ENCODE data around the gene DLX4.

DNA sequence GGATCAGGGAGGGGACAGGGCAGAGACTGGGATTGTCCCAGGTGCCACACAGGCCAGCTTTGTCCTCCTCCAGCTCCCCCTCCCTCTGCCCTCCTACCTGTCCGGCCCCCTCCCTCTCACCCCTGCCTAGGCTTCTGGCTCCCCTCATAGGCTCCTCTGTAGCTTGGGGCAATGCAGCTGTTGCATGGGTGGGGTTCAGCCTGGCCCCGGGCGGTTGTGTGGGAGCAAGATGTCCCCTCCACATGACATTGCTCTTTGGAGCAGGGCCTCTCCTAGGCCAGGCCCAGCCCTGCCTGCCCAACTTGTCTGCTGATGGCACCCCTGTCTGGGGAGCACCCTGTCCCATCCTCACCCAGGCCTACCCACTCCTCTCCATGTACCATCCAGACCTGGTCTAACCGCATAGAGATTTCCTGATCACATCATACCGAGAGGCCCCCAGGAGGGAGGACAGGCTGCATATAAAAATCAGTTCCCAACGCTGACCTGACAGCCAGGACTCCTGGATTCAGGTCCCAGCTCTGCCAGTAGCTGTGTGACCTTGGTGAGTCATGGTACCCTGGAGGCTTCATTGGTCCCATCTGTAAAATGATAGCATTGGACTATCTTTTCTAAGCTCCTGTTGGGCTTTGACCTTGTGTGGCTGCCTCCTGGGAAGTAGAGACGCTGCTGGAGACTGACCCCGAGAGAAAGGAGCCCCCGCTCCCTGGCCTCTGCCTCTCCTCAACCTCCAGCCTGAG, 48.8 kb upstream of the DLX4 start:
- TF ChIP-seq, protein P1, sequence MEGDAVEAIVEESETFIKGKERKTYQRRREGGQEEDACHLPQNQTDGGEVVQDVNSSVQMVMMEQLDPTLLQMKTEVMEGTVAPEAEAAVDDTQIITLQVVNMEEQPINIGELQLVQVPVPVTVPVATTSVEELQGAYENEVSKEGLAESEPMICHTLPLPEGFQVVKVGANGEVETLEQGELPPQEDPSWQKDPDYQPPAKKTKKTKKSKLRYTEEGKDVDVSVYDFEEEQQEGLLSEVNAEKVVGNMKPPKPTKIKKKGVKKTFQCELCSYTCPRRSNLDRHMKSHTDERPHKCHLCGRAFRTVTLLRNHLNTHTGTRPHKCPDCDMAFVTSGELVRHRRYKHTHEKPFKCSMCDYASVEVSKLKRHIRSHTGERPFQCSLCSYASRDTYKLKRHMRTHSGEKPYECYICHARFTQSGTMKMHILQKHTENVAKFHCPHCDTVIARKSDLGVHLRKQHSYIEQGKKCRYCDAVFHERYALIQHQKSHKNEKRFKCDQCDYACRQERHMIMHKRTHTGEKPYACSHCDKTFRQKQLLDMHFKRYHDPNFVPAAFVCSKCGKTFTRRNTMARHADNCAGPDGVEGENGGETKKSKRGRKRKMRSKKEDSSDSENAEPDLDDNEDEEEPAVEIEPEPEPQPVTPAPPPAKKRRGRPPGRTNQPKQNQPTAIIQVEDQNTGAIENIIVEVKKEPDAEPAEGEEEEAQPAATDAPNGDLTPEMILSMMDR (IDR thresholded peaks at IDR 0.05): no peak
- TF ChIP-seq POLR2A (IDR thresholded peaks at IDR 0.05): no peak
